ENCODE data around the gene MARVELD2. TPM values are rescaled to one million over a fixed set of nuclear protein-coding genes. Genes with fewer than 3 reads are reported as not detected.

The MARVELD2 gene
- total and polyA plus RNA-seq, 2 of the 13 experiments (the other 11 are each of a cell fraction or from before 2014, with no cell fraction given): 11.1 to 15.4 TPM

GRCh38 chr5:69491027-69491426, 76.1 kb downstream of the MARVELD2 start (continued):
- TF ChIP-seq ZNF563 (CRISPR knock-in tag; IDR thresholded peaks at IDR 0.05) (no peak), NONO (IDR thresholded peaks at IDR 0.05) (no peak), NONO (CRISPR knock-in tag; conservative IDR thresholded peaks at IDR 0.05) (no peak)
- TF ChIP-seq, protein P1, sequence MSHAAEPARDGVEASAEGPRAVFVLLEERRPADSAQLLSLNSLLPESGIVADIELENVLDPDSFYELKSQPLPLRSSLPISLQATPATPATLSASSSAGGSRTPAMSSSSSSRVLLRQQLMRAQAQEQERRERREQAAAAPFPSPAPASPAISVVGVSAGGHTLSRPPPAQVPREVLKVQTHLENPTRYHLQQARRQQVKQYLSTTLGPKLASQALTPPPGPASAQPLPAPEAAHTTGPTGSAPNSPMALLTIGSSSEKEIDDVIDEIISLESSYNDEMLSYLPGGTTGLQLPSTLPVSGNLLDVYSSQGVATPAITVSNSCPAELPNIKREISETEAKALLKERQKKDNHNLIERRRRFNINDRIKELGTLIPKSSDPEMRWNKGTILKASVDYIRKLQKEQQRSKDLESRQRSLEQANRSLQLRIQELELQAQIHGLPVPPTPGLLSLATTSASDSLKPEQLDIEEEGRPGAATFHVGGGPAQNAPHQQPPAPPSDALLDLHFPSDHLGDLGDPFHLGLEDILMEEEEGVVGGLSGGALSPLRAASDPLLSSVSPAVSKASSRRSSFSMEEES (CRISPR knock-in tag; IDR thresholded peaks at IDR 0.05): no peak

DNA sequence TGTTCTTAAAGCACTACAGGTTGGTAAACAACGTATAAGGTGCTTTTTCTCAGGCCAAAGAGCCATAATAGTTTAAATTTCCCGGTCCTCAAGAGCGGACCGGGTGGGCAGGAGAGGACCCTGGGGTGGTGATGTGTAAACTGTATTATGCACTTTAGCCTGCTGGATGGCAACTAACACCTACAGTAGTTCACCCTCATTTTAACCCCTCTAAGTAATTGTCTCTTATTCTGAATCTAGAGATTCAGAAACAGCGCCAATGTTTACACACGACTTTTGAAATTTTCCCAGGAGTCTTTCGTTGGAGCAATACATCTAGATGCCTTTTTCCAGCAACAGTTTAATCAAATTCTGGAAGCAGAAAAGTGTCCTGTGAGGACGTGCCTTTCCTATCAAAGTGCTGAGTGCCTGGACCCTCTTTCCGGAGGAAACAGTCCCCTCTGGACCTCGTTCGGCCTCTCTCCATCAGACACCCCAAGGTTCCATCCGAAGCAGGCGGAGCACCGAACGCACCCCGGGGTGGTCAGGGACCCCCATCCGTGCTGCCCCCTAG, 77.0 kb downstream of the MARVELD2 start:
- CTCF ChIA-PET (ENCODE audit: low intra/inter-chr PET ratio, low total read pairs): no interaction called here
- Histone ChIP-seq H3K9me3 (ENCODE audit: low read length) (no peaks in the 10 kb centered on the region), H3K27ac (ENCODE audit: extremely low read length, insufficient read depth, low read length) (peak overlapping the region; percentile 77), H4K20me1 (ENCODE audit: insufficient read depth, low read length) (no peaks in the 10 kb centered on the region; the same call in 1 of the 2 replicates), H3K9ac (ENCODE audit: insufficient read depth, low read depth, low read length) (peak overlapping the region; percentile 85), H2AFZ (ENCODE audit: low read length) (peak overlapping the region; percentile 38), H3K4me1 (ENCODE audit: insufficient read depth, low read length) (peaks cover 61% of the 10 kb centered on the region), H3K27me3 (ENCODE audit: control insufficient read depth in 1 of 2, insufficient read depth in 2 of 2, low read length in 2 of 2) (no peaks in the 10 kb centered on the region; a peak in 1 of 5 replicates), H3K4me3 (replicated peaks in 1 of 3; ENCODE audit: insufficient read depth in 1 of 3, low read depth in 2 of 3, low read length in 3 of 3) (peak overlapping the region; percentile 83 to 96 (median 92)), H3K79me2 (ENCODE audit: insufficient read depth, low read length) (peaks cover 35% of the 10 kb centered on the region), H3K4me2 (ENCODE audit: low read depth, low read length) (peak overlapping the region; percentile 73), H3K36me3 (replicated peaks in 1 of 2; ENCODE audit: control insufficient read depth in 1 of 2, insufficient read depth in 2 of 2, low read length in 2 of 2) (no peaks in the 10 kb centered on the region)
- TSS peak; percentile 90 for BruUV-seq (replicated peaks)
- FAIRE-seq (no peak), DNase-seq (ENCODE audit: low spot score) (no peak), ATAC-seq (no peak; the same call in 2 of the 3 replicates)
- POLR2A ChIA-PET: no interaction called here
- 5% methylated on average over 12 of the region's 17 CpGs for WGBS (ENCODE audit: low lambda C conversion rate)
- in situ Hi-C loops (cut with HindIII; ENCODE audit: extremely low pct_ligation_motif_present, low pct_unique_long_range_greater_than_20kb): loop anchor here (5.0 kb wide), 1 partner anchor 80 kb away; no protein-coding TSS in a partner anchor
- intact Hi-C loops (cut with micrococcal nuclease; ENCODE audit: unreplicated experiment): loop anchor here (1.0 to 5.0 kb wide), 3 partner anchors 35 to 77 kb away; partner anchors contain the start of gene MARVELD2
- TF ChIP-seq ZNF724P (CRISPR knock-in tag; IDR thresholded peaks at IDR 0.05; ENCODE audit: borderline replicate concordance) (no peak), KLF12 (CRISPR knock-in tag; IDR thresholded peaks at IDR 0.05; ENCODE audit: borderline replicate concordance) (peak; percentile 57; the same call in 1 of the 2 replicates), HOXD1 (CRISPR knock-in tag; IDR thresholded peaks at IDR 0.05) (peak; percentile 48; the same call in 1 of the 2 replicates), ZNF780A (CRISPR knock-in tag; IDR thresholded peaks at IDR 0.05) (no peak), ZHX2 (IDR thresholded peaks at IDR 0.05; ENCODE audit: low read depth) (no peak), ZHX2 (CRISPR knock-in tag; IDR thresholded peaks at IDR 0.05; ENCODE audit: borderline replicate concordance) (0 out of 2 replicates have a peak, but pooled peaks have one; percentile 40), CREB1 (IDR thresholded peaks at IDR 0.05) (no peak), CREB1 (CRISPR knock-in tag; IDR thresholded peaks at IDR 0.05) (0 out of 2 replicates have a peak, but pooled peaks have one; percentile 7)
- TF ChIP-seq, protein P2, sequence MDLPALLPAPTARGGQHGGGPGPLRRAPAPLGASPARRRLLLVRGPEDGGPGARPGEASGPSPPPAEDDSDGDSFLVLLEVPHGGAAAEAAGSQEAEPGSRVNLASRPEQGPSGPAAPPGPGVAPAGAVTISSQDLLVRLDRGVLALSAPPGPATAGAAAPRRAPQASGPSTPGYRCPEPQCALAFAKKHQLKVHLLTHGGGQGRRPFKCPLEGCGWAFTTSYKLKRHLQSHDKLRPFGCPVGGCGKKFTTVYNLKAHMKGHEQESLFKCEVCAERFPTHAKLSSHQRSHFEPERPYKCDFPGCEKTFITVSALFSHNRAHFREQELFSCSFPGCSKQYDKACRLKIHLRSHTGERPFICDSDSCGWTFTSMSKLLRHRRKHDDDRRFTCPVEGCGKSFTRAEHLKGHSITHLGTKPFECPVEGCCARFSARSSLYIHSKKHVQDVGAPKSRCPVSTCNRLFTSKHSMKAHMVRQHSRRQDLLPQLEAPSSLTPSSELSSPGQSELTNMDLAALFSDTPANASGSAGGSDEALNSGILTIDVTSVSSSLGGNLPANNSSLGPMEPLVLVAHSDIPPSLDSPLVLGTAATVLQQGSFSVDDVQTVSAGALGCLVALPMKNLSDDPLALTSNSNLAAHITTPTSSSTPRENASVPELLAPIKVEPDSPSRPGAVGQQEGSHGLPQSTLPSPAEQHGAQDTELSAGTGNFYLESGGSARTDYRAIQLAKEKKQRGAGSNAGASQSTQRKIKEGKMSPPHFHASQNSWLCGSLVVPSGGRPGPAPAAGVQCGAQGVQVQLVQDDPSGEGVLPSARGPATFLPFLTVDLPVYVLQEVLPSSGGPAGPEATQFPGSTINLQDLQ (CRISPR knock-in tag; IDR thresholded peaks at IDR 0.05): 0 out of 2 replicates have a peak, but pooled peaks have one; percentile 50

Data from HepG2 (cell line).